GM23338 (cell line): ENCODE data around the gene SUSD4. TPM values are rescaled to one million over a fixed set of nuclear protein-coding genes. Genes with fewer than 3 reads are reported as not detected.

ENCODE experiments used
- ATAC-seq: fragments of 200-7000 bp; cut with Tn5 transposase; 3 replicates; pipeline ENCODE4 v1.9.1; 2020
- DNase-seq: peaks from one replicate; pipeline ENCODE4 v3.0.0-alpha.2; 2015; ENCODE audit warnings: low spot score
- H2AFZ ChIP-seq: fragments of 200-600 bp; sonication (generic); 2 replicates; pipeline ENCODE4 v1.8.0; 2016; ENCODE audit warnings: antibody characterized with exemption, mild to moderate bottlenecking, moderate library complexity
- H3F3A ChIP-seq: fragments of 200-600 bp; sonication (generic); replicated peaks from 2 replicates; pipeline ENCODE4 v1.8.0; 2017; ENCODE audit warnings: antibody characterized with exemption, mixed run types, low read depth
- H3K27ac ChIP-seq: fragments of 200-600 bp; sonication (generic); 2 replicates; pipeline ENCODE4 v1.6.1; 2016; ENCODE audit warnings: low read depth
- H3K27me3 ChIP-seq: fragments of 200-600 bp; sonication (generic); 2 replicates; pipeline ENCODE4 v1.8.0; 2016; ENCODE audit warnings: mild to moderate bottlenecking, mixed run types, moderate library complexity; ENCODE audit not compliant: insufficient read depth
- H3K36me3 ChIP-seq: fragments of 200-600 bp; sonication (generic); 2 replicates; pipeline ENCODE4 v1.8.0; 2016; ENCODE audit warnings: mild to moderate bottlenecking; ENCODE audit not compliant: insufficient read depth
- H3K4me1 ChIP-seq: fragments of 200-600 bp; sonication (generic); 2 replicates; pipeline ENCODE4 v1.8.0; 2016; ENCODE audit warnings: mild to moderate bottlenecking, moderate library complexity; ENCODE audit not compliant: insufficient read depth
- H3K4me2 ChIP-seq: fragments of 200-600 bp; sonication (generic); 2 replicates; pipeline ENCODE4 v1.7.1; 2017; ENCODE audit warnings: mixed run types
- H3K4me3 ChIP-seq: fragments of 200-600 bp; sonication (generic); 2 replicates; pipeline ENCODE4 v1.6.1; 2016; ENCODE audit warnings: mixed run types
- H3K79me2 ChIP-seq: fragments of 200-600 bp; sonication (generic); replicated peaks from 2 replicates; pipeline ENCODE4 v1.8.0; 2017; ENCODE audit warnings: mild to moderate bottlenecking; ENCODE audit not compliant: insufficient read depth
- H3K9me2 ChIP-seq: fragments of 200-600 bp; sonication (generic); 2 replicates; pipeline ENCODE4 v1.8.0; 2017; ENCODE audit not compliant: insufficient read depth
- H4K20me1 ChIP-seq: fragments of 200-600 bp; sonication (generic); replicated peaks from 2 replicates; pipeline ENCODE4 v1.8.0; 2017; ENCODE audit warnings: mild to moderate bottlenecking; ENCODE audit not compliant: insufficient read depth
- H3K27ac Mint-ChIP-seq: 2 replicates; pipeline ENCODE4 v1.8.0; 2020; ENCODE audit warnings: inconsistent platforms, mild to moderate bottlenecking, moderate library complexity, mixed read lengths
- H3K27me3 Mint-ChIP-seq: 3 replicates; pipeline ENCODE4 v1.8.0; 2022; ENCODE audit warnings: low read depth, mild to moderate bottlenecking, moderate library complexity, mixed read lengths, inconsistent platforms; ENCODE audit not compliant: insufficient read depth, poor library complexity
- H3K36me3 Mint-ChIP-seq: 3 replicates; pipeline ENCODE4 v1.8.0; 2021; ENCODE audit warnings: low read depth, mild to moderate bottlenecking, inconsistent platforms, moderate library complexity, mixed read lengths
- H3K4me1 Mint-ChIP-seq: 3 replicates; pipeline ENCODE4 v1.8.0; 2020; ENCODE audit warnings: mild to moderate bottlenecking, inconsistent platforms, mixed read lengths
- H3K4me3 Mint-ChIP-seq: 3 replicates; pipeline ENCODE4 v1.8.0; 2021; ENCODE audit warnings: moderate library complexity, mild to moderate bottlenecking, inconsistent platforms, mixed read lengths
- H3K9me3 Mint-ChIP-seq: 3 replicates; pipeline ENCODE4 v1.8.0; 2020; ENCODE audit warnings: moderate library complexity, mild to moderate bottlenecking, inconsistent platforms, mixed read lengths
- CTCF ChIP-seq, 2 experiments: fragments of 200-600 bp in 1 of 2; sonication (generic) in 1 of 2; conservative IDR thresholded peaks; 2 replicates each; pipeline versions ENCODE4 v1.5.1 to v1.6.1; 2016 to 2017; ENCODE audit warnings: antibody characterized with exemption in 2 of 2, low read depth in 2 of 2, mild to moderate bottlenecking in 2 of 2, moderate library complexity in 1 of 2
- EZH2 ChIP-seq: fragments of 200-600 bp; sonication (generic); IDR thresholded peaks from one replicate; pipeline ENCODE4 v1.8.0; 2017; ENCODE audit warnings: antibody characterized with exemption, mild to moderate bottlenecking, low read depth; ENCODE audit not compliant: unreplicated experiment
- EZH2phosphoT487 ChIP-seq: fragments of 200-600 bp; sonication (generic); IDR thresholded peaks from one replicate; pipeline ENCODE4 v1.8.1; 2018; ENCODE audit warnings: antibody characterized with exemption; ENCODE audit not compliant: unreplicated experiment
- JUNB ChIP-seq: IDR thresholded peaks from one replicate; pipeline ENCODE4 v1.6.1; 2016; ENCODE audit warnings: antibody characterized with exemption; ENCODE audit not compliant: unreplicated experiment
- POLR2AphosphoS5 ChIP-seq: IDR thresholded peaks from 2 replicates; pipeline ENCODE4 v1.6.1; 2016; ENCODE audit warnings: antibody characterized with exemption, low read depth
- ZNF331 ChIP-seq: fragments of 250-450 bp; sonication (Bioruptor Pico); IDR thresholded peaks from 2 replicates; pipeline ENCODE4 v1.5.0; 2020; ENCODE audit warnings: low read depth, mild to moderate bottlenecking, moderate library complexity
- ZNF462 ChIP-seq: fragments of 250-450 bp; sonication (Bioruptor Pico); IDR thresholded peaks from 2 replicates; pipeline ENCODE4 v1.5.0; 2020; ENCODE audit warnings: mild to moderate bottlenecking, moderate library complexity
- polyA plus RNA-seq: library from polyadenylated mRNA; unstranded; fragments of >200 nt; fragmentation: Nextera tagmentation; extraction: Ambion mirVana; gene quantifications from 2 replicates; pipeline ENCODE4 v1.2.1, GENCODE V29; 2016
- total RNA-seq: library from RNA; depleted of rRNA; stranded (reverse); fragments of >200 nt; shearing (Covaris generic); gene quantifications from 2 replicates; pipeline ENCODE4 v1.2.3, GENCODE V29; 2014

SUSD4 gene
- total and polyA plus RNA-seq, 2 experiments from 2014 or later: 2.3 to 3.6 TPM

GRCh38 chr1:223374064-223374610, 10.2 kb upstream of the SUSD4 start:
- H3K36me3 ChIP-seq: no peaks in the 10 kb centered on the region
- no peaks in the 10 kb centered on the region for H3K9me2 ChIP-seq
- H3K36me3 Mint-ChIP-seq: peaks cover 3% of the 10 kb centered on the region; the same call in 1 of the 3 replicates
- no peak overlapping the region for H3K4me3 Mint-ChIP-seq
- H2AFZ ChIP-seq: no peak overlapping the region
- H3K4me3 ChIP-seq: no peak overlapping the region
- H3K27ac Mint-ChIP-seq: no peak overlapping the region
- H3K4me2 ChIP-seq: no peak overlapping the region
- no peak overlapping the region for H3K27ac ChIP-seq
- no peaks in the 10 kb centered on the region for H4K20me1 ChIP-seq
- H3K4me1 Mint-ChIP-seq: no peaks in the 10 kb centered on the region
- H3K9me3 Mint-ChIP-seq: peaks cover 28% of the 10 kb centered on the region
- no peaks in the 10 kb centered on the region for H3K27me3 Mint-ChIP-seq
- no peak; the same call in 2 of the 3 replicates for ATAC-seq
- DNase-seq: peak; percentile 48
- no peaks in the 10 kb centered on the region for H3K27me3 ChIP-seq
- H3K4me1 ChIP-seq: no peaks in the 10 kb centered on the region
- TF ChIP-seq POLR2AphosphoS5: no peak
- TF ChIP-seq JUNB: no peak
- TF ChIP-seq EZH2: no peak
- no peak for TF ChIP-seq EZH2phosphoT487
- TF ChIP-seq ZNF462: no peak
- no peak for TF ChIP-seq ZNF331
- TF ChIP-seq CTCF (conservative IDR thresholded peaks at IDR 0.05; ENCODE audit: low read depth in 2 of 2): peak in 1 of 2 experiments; percentile 29; a peak in 2 of 4 replicates
- no peaks in the 10 kb centered on the region for H3F3A ChIP-seq
- H3K79me2 ChIP-seq: no peaks in the 10 kb centered on the region
